Measurements from ENCODE around the gene GBE1. TPM values are rescaled to one million over a fixed set of nuclear protein-coding genes. Genes with fewer than 3 reads are reported as not detected.

GBE1 gene
- total RNA-seq, 1 donor from 2014 or later: 32.5 TPM

DNA sequence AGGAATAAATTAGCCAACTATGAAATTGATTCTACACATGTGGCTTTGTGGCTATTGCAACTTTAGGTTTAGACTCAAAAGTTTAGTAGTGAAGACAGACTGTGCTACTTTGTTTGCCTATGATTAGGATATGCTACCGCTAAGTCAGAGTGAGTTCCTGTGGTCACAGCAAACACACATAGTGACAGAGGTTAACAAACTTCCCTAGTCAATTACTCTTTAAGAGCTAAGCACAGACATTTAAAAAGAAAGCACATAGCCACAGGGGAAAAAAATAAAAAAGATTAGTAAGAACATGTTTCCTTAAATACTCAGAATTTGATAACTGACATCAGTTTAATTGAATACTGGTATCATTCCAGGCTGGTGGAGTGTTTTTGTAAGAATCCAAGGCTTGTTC lies 207.1 kb downstream of the GBE1 start:
- TF ChIP-seq, protein P1, sequence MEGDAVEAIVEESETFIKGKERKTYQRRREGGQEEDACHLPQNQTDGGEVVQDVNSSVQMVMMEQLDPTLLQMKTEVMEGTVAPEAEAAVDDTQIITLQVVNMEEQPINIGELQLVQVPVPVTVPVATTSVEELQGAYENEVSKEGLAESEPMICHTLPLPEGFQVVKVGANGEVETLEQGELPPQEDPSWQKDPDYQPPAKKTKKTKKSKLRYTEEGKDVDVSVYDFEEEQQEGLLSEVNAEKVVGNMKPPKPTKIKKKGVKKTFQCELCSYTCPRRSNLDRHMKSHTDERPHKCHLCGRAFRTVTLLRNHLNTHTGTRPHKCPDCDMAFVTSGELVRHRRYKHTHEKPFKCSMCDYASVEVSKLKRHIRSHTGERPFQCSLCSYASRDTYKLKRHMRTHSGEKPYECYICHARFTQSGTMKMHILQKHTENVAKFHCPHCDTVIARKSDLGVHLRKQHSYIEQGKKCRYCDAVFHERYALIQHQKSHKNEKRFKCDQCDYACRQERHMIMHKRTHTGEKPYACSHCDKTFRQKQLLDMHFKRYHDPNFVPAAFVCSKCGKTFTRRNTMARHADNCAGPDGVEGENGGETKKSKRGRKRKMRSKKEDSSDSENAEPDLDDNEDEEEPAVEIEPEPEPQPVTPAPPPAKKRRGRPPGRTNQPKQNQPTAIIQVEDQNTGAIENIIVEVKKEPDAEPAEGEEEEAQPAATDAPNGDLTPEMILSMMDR (IDR thresholded peaks at IDR 0.05): no peak
- Mint-ChIP-seq H3K36me3 (ENCODE audit: low read depth) (peaks cover 13% of the 10 kb centered on the region), H3K27ac (no peak overlapping the region), H3K4me1 (no peaks in the 10 kb centered on the region), H3K4me3 (no peak overlapping the region), H3K27me3 (no peaks in the 10 kb centered on the region), H3K9me3 (peaks cover 8% of the 10 kb centered on the region)
- ATAC-seq (ENCODE audit: low read depth) (no peak), DNase-seq (no peak)
- CTCF ChIA-PET: no interaction called here
- POLR2A ChIA-PET: no interaction called here
- intact Hi-C loops (cut with micrococcal nuclease): no loop called here

DNA sequence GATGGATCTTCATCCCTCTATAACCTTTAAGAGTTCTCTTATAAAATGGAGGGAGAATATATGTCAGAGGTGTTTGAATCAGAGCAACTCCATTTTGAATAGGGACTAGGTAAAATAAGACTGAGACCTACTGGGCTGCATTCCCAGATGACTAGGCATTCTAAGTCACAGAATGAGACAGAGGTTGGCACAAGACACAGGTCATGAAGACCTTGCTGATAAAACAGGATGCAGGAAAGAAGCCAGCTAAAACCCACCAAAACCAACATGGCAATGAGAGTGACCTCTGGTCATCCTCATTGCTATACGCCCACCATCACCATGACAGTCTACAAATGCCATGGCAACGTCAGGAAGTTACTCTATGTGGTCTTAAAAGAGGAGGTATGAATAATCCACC lies 211.0 kb downstream of the GBE1 start:
- no peaks in the 10 kb centered on the region for H3K4me1 Mint-ChIP-seq
- no peak overlapping the region for H3K27ac Mint-ChIP-seq
- DNase-seq: no peak
- ChIA-PET POLR2A (no interaction called here), CTCF (no interaction called here)
- no peak overlapping the region for H3K4me3 Mint-ChIP-seq
- peaks cover 27% of the 10 kb centered on the region for H3K36me3 Mint-ChIP-seq (ENCODE audit: low read depth)
- TF ChIP-seq, protein P1 (IDR thresholded peaks at IDR 0.05): no peak
- no peak for ATAC-seq (ENCODE audit: low read depth)
- H3K9me3 Mint-ChIP-seq: peaks cover 11% of the 10 kb centered on the region
- intact Hi-C loops (cut with micrococcal nuclease): no loop called here
- H3K27me3 Mint-ChIP-seq: no peaks in the 10 kb centered on the region

DNA sequence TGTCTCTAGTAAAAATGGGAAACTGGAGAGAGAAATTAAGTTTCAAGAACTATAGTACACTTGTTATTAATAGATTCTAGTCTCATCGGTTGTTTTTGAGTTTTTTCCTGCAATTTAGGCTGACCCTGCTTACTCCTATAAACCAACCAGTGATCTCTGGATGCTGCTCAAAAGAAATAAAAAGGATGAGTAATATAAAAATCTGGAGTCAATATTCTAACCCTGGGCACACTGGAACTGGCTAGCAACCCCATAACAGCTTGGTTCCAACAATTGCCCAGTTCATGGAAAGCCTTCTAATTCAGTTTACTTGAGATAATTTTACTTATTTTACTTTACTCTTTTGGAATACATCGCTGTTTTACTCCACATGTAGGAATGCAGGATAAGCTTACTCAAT lies 211.6 kb downstream of the GBE1 start:
- ATAC-seq (ENCODE audit: low read depth) (no peak), DNase-seq (no peak)
- TF ChIP-seq, protein P1 (IDR thresholded peaks at IDR 0.05): no peak
- H3K27ac Mint-ChIP-seq: no peak overlapping the region
- H3K9me3 Mint-ChIP-seq: peaks cover 11% of the 10 kb centered on the region
- H3K4me3 Mint-ChIP-seq: no peak overlapping the region
- no peaks in the 10 kb centered on the region for H3K27me3 Mint-ChIP-seq
- CTCF ChIA-PET: no interaction called here
- POLR2A ChIA-PET: no interaction called here
- no peaks in the 10 kb centered on the region for H3K4me1 Mint-ChIP-seq
- peaks cover 27% of the 10 kb centered on the region for H3K36me3 Mint-ChIP-seq (ENCODE audit: low read depth)
- intact Hi-C loops (cut with micrococcal nuclease): no loop called here

DNA sequence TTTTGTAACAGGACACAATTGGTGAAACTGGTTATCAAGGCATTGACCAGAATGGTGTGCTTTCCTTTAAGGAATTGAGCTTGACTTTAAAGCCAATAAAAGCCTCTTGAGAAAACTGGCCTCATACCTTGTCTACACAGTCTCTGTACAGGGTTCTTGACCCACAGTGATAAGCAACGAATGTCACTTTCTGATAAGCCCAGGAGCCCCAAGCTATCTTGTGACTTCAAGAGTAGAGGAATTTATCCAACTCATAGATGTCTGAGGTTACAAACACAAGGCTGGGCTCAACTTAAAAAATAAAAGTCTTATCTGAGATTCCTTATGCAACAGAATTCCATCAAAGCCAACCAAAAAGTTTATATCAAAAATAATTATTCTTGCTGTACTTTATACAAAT lies 212.1 kb downstream of the GBE1 start:
- H3K4me3 Mint-ChIP-seq: no peak overlapping the region
- ChIA-PET CTCF (no interaction called here), POLR2A (no interaction called here)
- intact Hi-C loops (cut with micrococcal nuclease): no loop called here
- H3K4me1 Mint-ChIP-seq: no peaks in the 10 kb centered on the region
- no peak for DNase-seq
- peaks cover 27% of the 10 kb centered on the region for H3K36me3 Mint-ChIP-seq (ENCODE audit: low read depth)
- no peak for ATAC-seq (ENCODE audit: low read depth)
- peaks cover 11% of the 10 kb centered on the region for H3K9me3 Mint-ChIP-seq
- H3K27me3 Mint-ChIP-seq: no peaks in the 10 kb centered on the region
- H3K27ac Mint-ChIP-seq: no peak overlapping the region
- TF ChIP-seq, protein P1 (IDR thresholded peaks at IDR 0.05): no peak

DNA sequence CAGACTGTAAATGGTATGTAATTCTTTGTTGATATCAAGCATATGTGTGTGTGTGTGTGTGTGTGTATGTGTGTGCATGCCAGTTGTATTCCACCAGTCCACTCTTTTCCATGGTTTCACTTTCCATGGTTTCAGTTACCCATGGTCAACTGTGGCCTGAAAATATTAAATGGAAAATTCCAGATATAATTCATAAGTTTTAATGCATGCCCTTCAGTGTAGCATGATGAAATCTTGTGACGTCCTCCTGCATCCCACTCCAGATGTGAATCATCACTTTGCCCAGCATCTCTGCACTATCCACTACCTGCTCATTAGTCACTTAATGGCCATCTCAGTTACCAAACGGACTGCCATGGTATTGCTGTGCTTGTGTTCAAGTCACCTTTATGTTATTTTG lies 215.9 kb downstream of the GBE1 start:
- CTCF ChIA-PET: no interaction called here
- DNase-seq (no peak), ATAC-seq (ENCODE audit: low read depth) (no peak)
- Mint-ChIP-seq H3K36me3 (ENCODE audit: low read depth) (peaks cover 17% of the 10 kb centered on the region), H3K27me3 (no peaks in the 10 kb centered on the region), H3K27ac (no peak overlapping the region), H3K9me3 (peaks cover 2% of the 10 kb centered on the region), H3K4me3 (no peak overlapping the region), H3K4me1 (no peaks in the 10 kb centered on the region)
- TF ChIP-seq, protein P1 (IDR thresholded peaks at IDR 0.05): no peak
- POLR2A ChIA-PET: no interaction called here
- intact Hi-C loops (cut with micrococcal nuclease): no loop called here

Data from activated B cell treated with CpG ODN at 0.5 μM for 24 hours (primary cell).